GM19452 (cell line): ENCODE data around the gene TMPRSS6.

ENCODE experiments used
- ATAC-seq: cut with Tn5 transposase; IDR thresholded peaks from one replicate; pipeline ENCODE4 v1.9.1; 2021; ENCODE audit not compliant: unreplicated experiment

Gene TMPRSS6

DNA sequence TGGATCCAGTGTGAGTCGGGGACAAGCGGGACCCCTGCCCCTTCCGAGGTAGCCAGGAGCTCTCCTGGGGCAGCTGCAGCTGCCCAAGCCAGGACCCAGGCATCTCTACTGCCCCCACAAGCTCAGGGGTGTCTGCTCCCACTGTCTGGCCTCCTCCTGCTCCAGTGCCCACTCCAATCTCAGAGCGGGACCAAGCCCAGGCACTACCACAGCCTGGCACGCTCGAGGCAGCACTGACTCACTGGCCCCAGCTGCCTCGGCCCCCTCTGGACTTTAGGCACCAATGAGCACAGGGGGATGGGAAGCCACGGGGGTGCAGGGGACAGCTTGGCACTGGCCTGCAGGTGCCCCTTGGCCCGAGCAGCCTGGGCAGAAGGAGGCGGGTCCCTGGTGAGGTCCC is 32.0 kb upstream of the TMPRSS6 start:
- ATAC-seq = no peak

DNA sequence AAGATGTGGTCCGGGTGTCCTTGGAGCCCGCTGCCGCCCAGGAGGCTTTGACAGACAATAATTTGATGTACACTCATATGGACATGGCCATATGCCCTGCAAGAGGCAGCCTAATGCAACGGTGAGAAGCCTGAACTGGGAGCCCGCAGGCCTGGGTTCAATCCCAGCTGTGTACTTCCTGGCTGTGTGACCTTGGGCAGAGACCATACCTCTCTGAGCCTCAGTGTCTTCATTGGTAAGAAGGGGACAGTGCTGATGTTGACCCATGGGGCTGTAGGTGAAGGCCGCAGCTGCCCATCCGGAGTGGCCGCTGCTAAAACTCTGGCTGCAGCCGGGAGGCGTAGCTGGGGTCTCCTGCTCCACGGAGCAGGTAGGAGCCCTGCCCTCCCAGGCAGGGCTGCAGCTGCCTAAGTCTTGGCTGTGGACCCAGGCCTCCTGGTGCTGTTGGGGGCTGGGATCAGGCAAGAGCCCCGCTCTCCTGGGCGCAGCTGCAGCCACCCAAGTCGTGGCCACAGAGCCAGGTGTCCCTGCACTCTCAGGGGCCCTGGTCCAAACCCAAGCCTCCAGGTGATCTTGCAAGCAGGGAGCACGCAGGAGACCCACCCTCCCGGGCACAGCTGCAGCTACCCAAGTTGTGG is 31.3 kb upstream of the TMPRSS6 start:
- no peak for ATAC-seq

- ATAC-seq = no peak
Measured at GRCh38 chr22:37139762-37140161, 30.2 kb upstream of the TMPRSS6 start.

DNA sequence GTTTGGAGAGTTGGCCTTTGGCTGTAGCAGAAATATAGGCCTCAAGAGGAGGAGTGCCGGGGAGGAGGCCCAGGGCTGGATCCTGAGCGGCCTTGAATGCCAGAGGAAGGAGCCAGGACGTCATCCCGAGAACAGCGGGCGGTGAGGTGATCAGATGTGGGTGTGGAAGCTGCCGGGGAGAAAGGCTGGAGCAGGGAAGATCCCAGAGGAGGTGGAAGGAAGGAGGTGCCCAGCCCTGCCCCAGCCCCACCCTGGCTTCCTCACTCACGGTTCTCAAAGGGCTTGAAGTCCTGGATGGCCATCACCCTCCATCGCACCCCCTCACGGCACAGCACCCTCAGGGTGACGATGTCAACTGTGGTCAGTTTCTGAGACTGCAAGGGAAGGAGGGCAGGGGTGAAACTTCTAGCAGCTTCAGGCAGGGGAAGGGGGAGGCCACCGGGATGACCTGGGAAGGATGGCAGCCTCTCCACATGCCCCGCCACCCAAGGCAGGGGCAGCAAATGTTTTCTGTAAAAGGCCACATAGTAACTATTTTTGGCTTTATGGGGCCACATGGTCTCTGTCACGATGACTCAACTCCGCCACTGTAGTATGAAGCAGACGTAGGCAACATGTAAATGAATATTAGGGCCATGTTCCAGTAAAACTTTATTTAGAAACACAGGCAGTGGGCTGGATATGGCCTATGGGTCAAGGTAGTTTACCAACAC is 29.5 kb upstream of the TMPRSS6 start:
- ATAC-seq = no peak

DNA sequence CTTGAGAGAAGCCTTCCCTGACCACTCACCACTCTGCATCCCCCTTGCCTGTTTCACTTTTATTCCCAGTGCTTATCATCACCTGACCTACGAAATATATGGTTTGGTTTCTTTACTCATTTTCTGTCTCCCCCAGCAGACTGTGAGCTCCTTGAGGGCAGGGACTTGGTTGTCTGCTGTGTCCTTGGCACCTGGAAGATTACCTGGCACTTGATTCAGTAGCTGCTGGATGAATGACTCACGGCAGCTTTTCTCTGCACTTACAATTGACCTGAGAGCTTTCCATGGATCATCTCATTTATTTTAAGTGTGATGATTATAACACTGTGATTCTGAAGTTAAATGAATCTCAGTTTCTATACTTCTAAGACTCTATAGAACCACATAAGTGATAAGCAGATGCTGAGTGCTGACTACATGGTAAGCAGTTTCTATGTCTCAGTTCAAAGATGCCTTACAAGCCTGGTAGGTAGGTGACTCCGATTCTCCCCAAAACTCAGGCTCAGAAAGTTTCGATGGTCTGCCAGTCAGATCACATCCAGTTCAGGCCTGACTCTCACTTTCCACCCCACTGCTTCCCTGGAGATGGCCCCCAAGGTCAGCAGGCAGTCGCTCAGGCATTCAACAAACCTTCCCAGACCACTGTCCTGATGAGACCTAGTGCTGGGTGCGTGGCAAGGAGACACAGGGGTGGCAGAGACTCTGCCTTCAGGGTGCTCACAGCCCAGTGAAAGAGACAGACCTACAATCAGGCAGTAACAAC is 28.6 kb upstream of the TMPRSS6 start:
- no peak for ATAC-seq

- ATAC-seq = no peak
Measured at GRCh38 chr22:37137131-37137530, 27.6 kb upstream of the TMPRSS6 start.

- ATAC-seq = no peak
Measured at GRCh38 chr22:37135023-37135422, 25.5 kb upstream of the TMPRSS6 start.

DNA sequence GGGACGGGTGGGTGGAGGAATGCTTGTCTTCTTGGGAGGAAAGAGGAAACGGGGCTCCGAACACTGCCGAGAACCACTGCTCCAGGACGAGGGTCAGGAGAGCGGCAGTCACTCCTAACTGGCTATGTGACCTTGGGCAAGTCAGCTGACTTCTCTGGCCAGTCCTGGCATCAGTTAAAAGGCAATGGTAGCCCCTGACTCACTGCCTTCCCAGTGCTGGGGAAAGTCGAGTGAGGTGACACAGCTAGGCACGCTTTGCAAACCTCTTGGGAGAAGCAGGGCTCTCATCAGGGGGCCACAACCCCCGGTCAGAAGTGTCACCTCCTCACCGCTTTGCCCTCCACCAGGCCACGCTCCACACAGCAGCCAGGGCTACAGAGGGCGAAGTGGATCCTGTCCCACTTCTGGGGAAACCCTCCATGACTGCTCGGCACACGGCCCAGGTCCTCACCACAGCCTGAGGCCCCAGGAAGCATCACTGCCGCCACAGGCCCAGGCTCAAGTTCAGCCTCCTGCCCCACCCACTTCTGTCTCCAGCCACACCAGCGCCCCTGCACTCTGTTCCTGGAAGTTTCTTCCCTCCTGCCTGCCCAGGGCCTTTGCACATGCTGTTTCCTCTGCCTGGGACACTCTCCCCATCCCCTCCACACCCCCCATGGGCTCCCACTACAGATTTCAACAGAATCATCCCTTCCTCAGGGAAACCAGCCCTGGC is 23.9 kb upstream of the TMPRSS6 start:
- no peak for ATAC-seq

- ATAC-seq = no peak
Measured at GRCh38 chr22:37132773-37133172, 23.3 kb upstream of the TMPRSS6 start.

DNA sequence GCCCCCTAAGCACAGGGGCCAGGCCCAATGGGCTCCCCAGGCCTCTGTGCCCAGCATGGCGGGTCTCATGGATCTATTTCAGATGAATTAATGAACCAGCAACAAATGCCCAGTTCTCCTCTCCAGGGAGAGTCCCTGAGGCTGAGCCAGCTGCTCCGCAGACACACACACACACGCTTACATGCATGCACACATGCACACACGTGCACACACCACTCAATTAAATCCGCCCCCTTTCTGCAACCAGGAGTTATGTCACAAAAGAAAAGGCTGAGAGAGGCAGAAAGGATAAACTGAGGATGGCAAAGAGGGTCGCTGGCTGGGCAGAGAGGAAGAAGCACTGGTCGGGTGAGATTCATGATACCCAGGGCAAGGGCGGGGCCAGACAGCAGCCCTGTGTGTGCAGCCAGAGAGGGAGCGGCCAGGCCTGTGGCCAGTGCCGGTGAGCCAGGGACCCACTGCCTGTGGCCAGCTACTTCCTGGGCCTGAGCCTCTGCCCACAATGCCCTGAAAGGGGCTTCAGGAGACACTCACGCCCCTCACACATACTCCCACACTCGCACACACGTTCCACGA is 20.4 kb upstream of the TMPRSS6 start:
- no peak for ATAC-seq

DNA sequence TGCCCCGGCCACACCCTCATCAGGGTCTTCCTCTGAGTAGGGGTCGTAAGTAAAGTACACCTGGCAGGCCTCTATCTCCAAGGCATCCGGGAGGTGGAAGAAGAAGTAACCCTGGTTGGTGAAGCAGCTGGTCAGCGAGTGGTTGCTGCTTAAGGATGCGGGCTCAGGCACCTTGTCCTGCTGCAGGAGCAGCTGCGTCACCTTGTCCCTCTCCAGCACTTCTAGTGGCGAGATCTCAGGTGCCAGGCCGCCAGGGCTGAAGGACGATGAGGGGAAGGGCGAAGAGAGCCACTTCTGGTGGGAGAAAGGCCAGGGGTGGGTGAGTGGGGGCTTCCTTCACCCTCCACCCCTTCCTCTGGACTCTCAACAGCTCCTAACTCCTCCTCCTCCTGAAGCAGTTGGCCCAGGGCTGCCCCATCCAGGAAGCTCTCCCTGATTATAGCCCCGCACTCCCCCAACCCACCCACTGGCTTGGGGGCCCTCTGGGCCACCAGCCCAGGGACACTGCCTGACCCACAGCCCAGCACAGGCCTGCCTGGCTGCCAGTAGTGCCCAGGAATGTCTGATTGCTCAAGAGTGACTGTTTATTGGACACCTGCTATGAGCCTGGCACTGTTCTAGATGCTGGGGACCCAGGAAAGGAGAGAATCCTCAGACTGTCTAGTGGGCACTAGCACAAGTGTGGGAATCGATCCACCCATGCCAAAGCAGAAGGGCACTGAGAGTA is 19.2 kb upstream of the TMPRSS6 start:
- no peak for ATAC-seq

DNA sequence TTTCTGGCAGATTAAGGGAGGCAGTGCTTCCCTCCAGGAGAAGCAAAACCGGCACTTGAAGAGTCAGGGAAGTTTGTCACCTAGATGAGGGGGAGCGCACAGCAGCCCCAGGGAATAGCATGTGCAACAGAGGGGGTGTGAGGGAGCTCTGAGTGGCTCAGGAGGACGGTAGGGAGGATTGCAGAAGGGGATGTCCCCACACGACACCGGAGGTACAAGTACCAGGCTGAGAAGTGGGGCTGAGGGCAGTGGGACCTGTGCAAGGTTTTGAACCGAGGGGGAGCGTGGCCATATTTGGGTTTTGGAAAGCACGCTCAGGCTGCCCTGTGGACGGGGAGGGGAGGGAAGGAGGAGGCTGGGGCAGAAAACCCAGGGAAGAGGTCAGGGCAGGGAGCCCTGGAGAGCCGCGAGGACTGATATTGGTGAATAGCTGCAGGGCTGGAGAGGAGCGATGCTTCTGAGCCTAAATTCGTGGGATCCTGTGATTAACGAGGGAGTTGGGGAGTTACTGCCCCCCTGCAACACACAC is 17.9 kb upstream of the TMPRSS6 start:
- no peak for ATAC-seq

DNA sequence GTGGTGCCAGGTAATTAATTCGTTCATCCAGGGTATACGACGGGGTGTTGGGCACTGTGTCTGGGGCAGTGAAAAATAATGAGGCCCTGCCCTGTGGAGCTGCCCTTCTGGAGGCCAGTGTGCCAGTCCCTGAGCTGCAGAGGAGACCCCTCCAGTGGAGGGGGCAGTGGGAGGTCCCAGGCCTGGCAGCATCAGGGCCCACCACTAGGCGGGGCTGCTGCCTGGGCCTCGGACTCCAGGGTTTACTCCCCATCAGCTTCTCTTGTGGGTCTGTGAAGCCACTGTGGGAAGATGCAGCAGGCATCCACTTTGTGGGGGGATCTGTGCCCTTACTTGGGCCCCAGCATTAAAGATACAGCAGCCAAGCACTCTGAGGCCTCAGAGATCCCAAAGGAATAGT is 17.4 kb upstream of the TMPRSS6 start:
- no peak for ATAC-seq

DNA sequence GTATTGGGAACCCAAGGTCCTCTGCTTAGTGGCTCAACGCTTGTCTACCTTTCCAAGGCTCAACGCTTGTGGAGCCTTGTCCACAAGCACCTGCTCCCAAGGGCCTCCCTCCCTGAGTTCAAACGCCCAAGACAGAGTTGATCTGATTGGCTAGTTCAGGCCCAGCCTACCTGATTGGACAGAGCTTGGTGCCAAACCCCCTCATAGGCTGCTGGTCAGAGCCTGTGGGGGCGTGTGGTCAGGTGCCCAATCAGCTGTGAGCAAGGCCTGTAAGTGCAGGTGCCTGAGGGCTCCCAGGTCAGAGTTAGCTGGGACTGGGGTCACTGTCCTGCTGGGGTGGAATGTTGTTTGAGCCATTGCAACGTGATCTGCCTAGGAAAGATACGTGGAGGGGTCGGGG is 16.9 kb upstream of the TMPRSS6 start:
- ATAC-seq = no peak

DNA sequence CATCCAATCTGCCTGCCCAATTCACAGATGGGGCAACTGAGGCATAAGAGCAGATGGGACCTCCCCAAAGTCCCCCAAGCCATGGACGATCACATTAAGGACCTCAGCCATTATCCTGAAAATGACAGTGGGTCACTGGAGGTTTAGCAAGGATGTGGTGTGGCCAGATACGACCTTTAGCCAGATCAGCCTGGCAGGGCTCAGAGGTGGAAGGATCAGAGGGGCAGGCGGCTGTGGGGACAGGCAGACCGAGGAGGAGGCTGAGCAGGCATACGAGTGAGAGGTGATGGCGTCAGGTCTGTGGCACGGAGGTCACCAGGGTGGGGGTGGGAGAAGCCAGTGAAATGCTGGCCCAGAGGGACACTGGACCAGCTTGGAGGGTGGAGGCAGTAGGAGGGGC is 14.1 kb upstream of the TMPRSS6 start:
- ATAC-seq = no peak

DNA sequence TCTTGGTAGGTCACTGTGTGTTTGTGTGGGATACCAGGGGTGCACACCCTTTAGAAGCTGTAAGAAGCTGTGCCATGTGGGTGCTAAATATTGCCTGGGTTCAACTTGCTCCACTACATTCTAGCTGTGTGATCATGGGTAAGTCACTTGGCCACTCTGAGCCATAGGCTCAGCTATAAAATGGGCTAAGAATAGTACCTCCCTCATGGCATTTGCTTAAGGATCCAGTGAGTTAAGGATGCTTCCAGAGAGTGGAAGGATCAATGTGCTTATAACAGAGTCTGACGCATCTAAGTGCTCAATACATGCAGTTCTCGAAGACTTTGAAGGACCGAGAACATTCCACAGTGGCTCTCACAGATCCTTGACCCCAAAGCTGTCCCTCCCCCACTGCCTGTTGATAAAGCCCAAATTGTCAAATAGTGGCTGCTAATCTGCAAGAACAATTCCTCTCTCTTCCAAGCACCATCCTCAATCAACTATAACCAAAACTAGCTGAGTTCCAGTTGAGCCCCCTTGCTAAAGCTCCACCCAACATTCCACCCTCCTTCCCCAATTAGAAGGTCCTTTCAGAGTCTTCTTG is 13.2 kb upstream of the TMPRSS6 start:
- ATAC-seq = no peak

GRCh38 chr22:37121887-37122591 is 12.5 kb upstream of the TMPRSS6 start:
- peak; percentile 92 for ATAC-seq

DNA sequence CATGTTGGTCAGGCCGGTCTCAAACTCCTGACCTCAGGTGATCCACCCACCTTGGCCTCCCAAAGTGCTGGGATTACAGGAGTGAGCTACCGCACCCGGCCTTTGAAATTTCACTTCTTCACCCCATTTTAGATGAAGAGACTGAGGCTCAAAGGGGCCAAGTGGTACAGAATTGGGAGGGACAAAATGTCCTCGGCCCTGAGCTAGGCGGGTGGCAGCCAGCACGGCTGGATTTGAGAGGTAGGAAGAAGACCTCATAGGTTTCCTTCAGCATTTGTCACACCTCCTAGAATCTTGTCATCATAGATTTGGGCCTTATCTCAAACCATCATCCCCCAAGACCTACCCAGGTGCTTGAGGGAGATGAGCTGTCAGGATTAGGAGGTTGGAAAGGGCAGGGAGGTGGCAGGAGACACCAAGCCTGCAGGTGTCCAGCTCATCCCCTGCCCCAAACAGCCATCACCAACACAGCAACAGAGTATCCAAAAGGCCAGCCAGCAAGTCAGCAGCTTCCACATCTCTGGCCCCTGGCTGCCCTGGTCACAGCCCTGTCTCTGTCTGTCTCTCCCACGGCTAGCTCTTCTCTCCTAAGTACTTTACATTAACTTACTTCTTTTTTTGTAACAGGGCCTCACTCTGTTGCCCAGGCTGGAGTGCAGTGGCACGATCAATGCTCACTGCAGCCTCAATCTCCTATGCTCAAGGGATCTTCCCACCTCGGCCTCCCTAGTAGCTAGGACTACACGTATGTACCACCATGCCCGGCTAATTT is 11.2 kb upstream of the TMPRSS6 start:
- ATAC-seq = no peak

DNA sequence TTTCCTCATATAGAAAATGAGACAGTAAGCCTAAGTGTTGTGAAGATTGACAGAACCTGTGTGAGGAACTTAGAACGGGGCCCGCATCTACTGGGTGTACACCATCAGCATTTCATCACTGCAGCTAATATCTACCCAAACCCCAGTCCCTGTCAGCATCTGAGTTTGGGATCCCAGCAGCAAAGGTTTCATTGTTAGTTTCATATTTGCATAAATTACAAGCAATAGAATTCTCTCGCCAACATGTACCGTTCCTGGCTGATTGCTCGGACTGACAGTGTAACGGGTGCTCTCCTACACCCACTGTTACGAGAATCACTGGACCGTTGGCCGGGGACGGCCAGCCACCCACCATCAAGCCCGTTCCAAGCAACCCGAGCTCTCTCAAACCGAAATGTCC is 10.4 kb upstream of the TMPRSS6 start:
- ATAC-seq = no peak
